PC-9 (cell line): Measurements from ENCODE around the gene FLVCR1. TPM values are rescaled to one million over a fixed set of nuclear protein-coding genes. Genes with fewer than 3 reads are reported as not detected.

Experiments used
- BruUV-seq: library from RNA; stranded (reverse); fragments of 400-500 nt; replicated peaks from 2 replicates; lab custom pipeline; 2021; lab: Mats Ljungman, UMichigan
- CTCF ChIA-PET: fragments of 300-600 bp; sonication (Branson Sonifier 250); formaldehyde crosslinking; loops from one replicate; lab custom pipeline; 2022; ENCODE audit warnings: antibody characterized with exemption; lab: Charles Lee
- POLR2A ChIA-PET: fragments of 300-600 bp; sonication (Branson Sonifier 250); formaldehyde crosslinking; loops from one replicate; lab custom pipeline; 2022; ENCODE audit warnings: antibody characterized with exemption; ENCODE audit not compliant: unreplicated experiment; lab: Charles Lee
- DNase-seq, 2 experiments: peaks; one replicate each; pipeline versions ENCODE4 v3.0.0 to v3.0.0-alpha.2; 2015 to 2022; ENCODE audit warnings: mixed read lengths in 1 of 2
- H2AFZ ChIP-seq: fragments of 200-600 bp; sonication (generic); 2 replicates; pipeline ENCODE4 v1.8.1; 2017; ENCODE audit warnings: antibody characterized with exemption
- H3F3A ChIP-seq: fragments of 200-600 bp; sonication (generic); 2 replicates; pipeline ENCODE4 v1.8.1; 2017; ENCODE audit warnings: antibody characterized with exemption, mild to moderate bottlenecking, low read depth; ENCODE audit not compliant: insufficient read depth
- H3K27ac ChIP-seq: fragments of 200-600 bp; sonication (generic); 2 replicates; pipeline ENCODE4 v1.6.1; 2016; ENCODE audit warnings: mixed run types
- H3K27me3 ChIP-seq: fragments of 200-600 bp; sonication (generic); 2 replicates; pipeline ENCODE4 v1.6.1; 2016; ENCODE audit warnings: low read depth, mixed run types; ENCODE audit not compliant: insufficient read depth
- H3K36me3 ChIP-seq: fragments of 200-600 bp; sonication (generic); 2 replicates; pipeline ENCODE4 v1.6.1; 2016; ENCODE audit warnings: low read depth, mixed run types
- H3K4me1 ChIP-seq: fragments of 200-600 bp; sonication (generic); replicated peaks from 2 replicates; pipeline ENCODE4 v1.6.1; 2016; ENCODE audit warnings: mixed run types; ENCODE audit not compliant: insufficient read depth
- H3K4me2 ChIP-seq: fragments of 200-600 bp; sonication (generic); 2 replicates; pipeline ENCODE4 v1.6.1; 2017; ENCODE audit warnings: mixed run types
- H3K4me3 ChIP-seq: fragments of 200-600 bp; sonication (generic); 2 replicates; pipeline ENCODE4 v1.6.1; 2016; ENCODE audit warnings: mixed run types
- H3K79me2 ChIP-seq: fragments of 200-600 bp; sonication (generic); 2 replicates; pipeline ENCODE4 v1.6.1; 2017; ENCODE audit warnings: low read depth, mixed run types
- H3K9me2 ChIP-seq: fragments of 200-600 bp; sonication (generic); 2 replicates; pipeline ENCODE4 v1.8.1; 2017; ENCODE audit warnings: mild to moderate bottlenecking; ENCODE audit not compliant: insufficient read depth
- H3K9me3 ChIP-seq: fragments of 200-600 bp; sonication (generic); 2 replicates; pipeline ENCODE4 v1.8.1; 2016; ENCODE audit warnings: low read depth; ENCODE audit not compliant: insufficient read depth
- H4K20me1 ChIP-seq: fragments of 200-600 bp; sonication (generic); 2 replicates; pipeline ENCODE4 v1.8.1; 2017; ENCODE audit not compliant: insufficient read depth
- EZH2 ChIP-seq: fragments of 200-600 bp; sonication (generic); IDR thresholded peaks from 2 replicates; pipeline ENCODE4 v1.8.0; 2017; ENCODE audit warnings: antibody characterized with exemption, low read depth
- intact Hi-C: fragments of 100-400 bp; cut with micrococcal nuclease; formaldehyde crosslinking; loops from one replicate; pipeline ENCODE4 v1.10.0; 2022; ENCODE audit not compliant: unreplicated experiment
- total RNA-seq: library from RNA; stranded (reverse); gene quantifications from 2 replicates; pipeline ENCODE4 v1.2.3, GENCODE V29; 2021
- TF ChIP-seq, protein P1 (sequence below): fragments of 200-600 bp; sonication (generic); conservative IDR thresholded peaks from 2 replicates; pipeline ENCODE4 v1.6.1; 2017; ENCODE audit warnings: mixed run types, antibody characterized with exemption, mild to moderate bottlenecking, moderate library complexity

The FLVCR1 gene
- total RNA-seq, 1 experiment from 2014 or later, result 13.1 TPM

- no peaks in the 10 kb centered on the region for H3K4me1 ChIP-seq
- intact Hi-C loops, result no loop called here
- H3K4me3 ChIP-seq, result no peak overlapping the region
- no peaks in the 10 kb centered on the region for H4K20me1 ChIP-seq
- H3K79me2 ChIP-seq, result no peaks in the 10 kb centered on the region
- no peaks in the 10 kb centered on the region for H3K27me3 ChIP-seq
- no peaks in the 10 kb centered on the region for H3K9me2 ChIP-seq
- TF ChIP-seq EZH2, result no peak
- TF ChIP-seq, protein P1, sequence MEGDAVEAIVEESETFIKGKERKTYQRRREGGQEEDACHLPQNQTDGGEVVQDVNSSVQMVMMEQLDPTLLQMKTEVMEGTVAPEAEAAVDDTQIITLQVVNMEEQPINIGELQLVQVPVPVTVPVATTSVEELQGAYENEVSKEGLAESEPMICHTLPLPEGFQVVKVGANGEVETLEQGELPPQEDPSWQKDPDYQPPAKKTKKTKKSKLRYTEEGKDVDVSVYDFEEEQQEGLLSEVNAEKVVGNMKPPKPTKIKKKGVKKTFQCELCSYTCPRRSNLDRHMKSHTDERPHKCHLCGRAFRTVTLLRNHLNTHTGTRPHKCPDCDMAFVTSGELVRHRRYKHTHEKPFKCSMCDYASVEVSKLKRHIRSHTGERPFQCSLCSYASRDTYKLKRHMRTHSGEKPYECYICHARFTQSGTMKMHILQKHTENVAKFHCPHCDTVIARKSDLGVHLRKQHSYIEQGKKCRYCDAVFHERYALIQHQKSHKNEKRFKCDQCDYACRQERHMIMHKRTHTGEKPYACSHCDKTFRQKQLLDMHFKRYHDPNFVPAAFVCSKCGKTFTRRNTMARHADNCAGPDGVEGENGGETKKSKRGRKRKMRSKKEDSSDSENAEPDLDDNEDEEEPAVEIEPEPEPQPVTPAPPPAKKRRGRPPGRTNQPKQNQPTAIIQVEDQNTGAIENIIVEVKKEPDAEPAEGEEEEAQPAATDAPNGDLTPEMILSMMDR, result no peak
- no peaks in the 10 kb centered on the region for H3K36me3 ChIP-seq
- H3K27ac ChIP-seq, result no peak overlapping the region
- ChIA-PET CTCF (no interaction called here), POLR2A (interaction anchor here (0.6 kb wide), 1 partner anchor 34 kb away, joined by 3 read pairs; no protein-coding TSS in a partner anchor)
- no TSS peak for BruUV-seq
- DNase-seq, result no peak
- H2AFZ ChIP-seq, result no peak overlapping the region
- H3K4me2 ChIP-seq, result no peak overlapping the region
- peaks cover 15% of the 10 kb centered on the region; the same call in 1 of the 2 replicates for H3K9me3 ChIP-seq
- peaks cover 7% of the 10 kb centered on the region; the same call in 1 of the 2 replicates for H3F3A ChIP-seq
These were observed 33.9 kb upstream of the FLVCR1 start for GRCh38 chr1:212824201-212824600.

GRCh38 chr1:212825798-212826452 is 32.1 kb upstream of the FLVCR1 start:
- CTCF ChIA-PET, result no interaction called here
- no peak for DNase-seq
- Histone ChIP-seq H3K36me3 (no peaks in the 10 kb centered on the region), H3K9me2 (no peaks in the 10 kb centered on the region), H3K9me3 (peaks cover 15% of the 10 kb centered on the region; the same call in 1 of the 2 replicates), H3K79me2 (no peaks in the 10 kb centered on the region), H3F3A (peaks cover 7% of the 10 kb centered on the region; the same call in 1 of the 2 replicates), H3K4me2 (no peak overlapping the region), H3K4me3 (no peak overlapping the region), H3K4me1 (no peaks in the 10 kb centered on the region), H4K20me1 (no peaks in the 10 kb centered on the region), H2AFZ (no peak overlapping the region), H3K27ac (no peak overlapping the region), H3K27me3 (no peaks in the 10 kb centered on the region)
- TF ChIP-seq, protein P1, result no peak
- BruUV-seq, result no TSS peak
- intact Hi-C loops, result no loop called here
- POLR2A ChIA-PET, result no interaction called here

GRCh38 chr1:212827171-212827776 is 30.8 kb upstream of the FLVCR1 start:
- no TSS peak for BruUV-seq
- Histone ChIP-seq H3K36me3 (no peaks in the 10 kb centered on the region), H3K9me2 (no peaks in the 10 kb centered on the region), H2AFZ (no peak overlapping the region), H4K20me1 (no peaks in the 10 kb centered on the region), H3F3A (peaks cover 7% of the 10 kb centered on the region; the same call in 1 of the 2 replicates), H3K27ac (no peak overlapping the region), H3K4me2 (peak overlapping the region; percentile 17; the same call in 1 of the 2 replicates), H3K9me3 (peaks cover 15% of the 10 kb centered on the region; the same call in 1 of the 2 replicates), H3K79me2 (no peaks in the 10 kb centered on the region), H3K4me3 (no peak overlapping the region), H3K27me3 (no peaks in the 10 kb centered on the region), H3K4me1 (no peaks in the 10 kb centered on the region)
- intact Hi-C loops, result no loop called here
- TF ChIP-seq, protein P1, result no peak
- TF ChIP-seq EZH2, result no peak
- DNase-seq, result no peak
- CTCF ChIA-PET, result no interaction called here
- POLR2A ChIA-PET, result no interaction called here
